Body of pancreas (tissue), 4 donors: ENCODE results near the gene CSAD. TPM values are rescaled to one million over a fixed set of nuclear protein-coding genes. Genes with fewer than 3 reads are reported as not detected.

ENCODE experiments used
- ATAC-seq: fragments of 150-250 bp; one replicate; pipeline ENCODE4 v1.9.1; 2016
- DNase-seq, 4 donors: peaks; one replicate each; pipeline ENCODE4 v3.0.0-alpha.2; 2019
- H3K27ac ChIP-seq, 4 donors: fragments of 200-600 bp; sonication (generic); 1 replicate in 3 of 4; 2 replicates in 1 of 4; pipeline versions ENCODE4 v1.5.1 to v1.6.1; 2016 to 2019; ENCODE audit warnings: mild to moderate bottlenecking in 1 of 4, mixed read lengths in 1 of 4, moderate library complexity in 1 of 4
- H3K27me3 ChIP-seq, 2 donors: fragments of 200-600 bp; sonication (generic); one replicate each; pipeline ENCODE4 v1.6.0; 2016; ENCODE audit warnings: mild to moderate bottlenecking in 1 of 2
- H3K36me3 ChIP-seq, 2 donors: fragments of 200-600 bp; sonication (generic); replicated peaks in 1 of 2; 2 replicates each; pipeline ENCODE4 v1.5.1; 2016; ENCODE audit warnings: low read depth in 2 of 2; ENCODE audit not compliant: insufficient read depth in 1 of 2
- H3K4me1 ChIP-seq: fragments of 200-600 bp; sonication (generic); one replicate; pipeline ENCODE4 v1.6.0; 2016
- H3K4me3 ChIP-seq, 2 donors: fragments of 200-600 bp; sonication (generic); 1 replicate in 1 of 2; 2 replicates in 1 of 2; pipeline ENCODE4 v1.5.1; 2016 to 2019
- H3K9me3 ChIP-seq, 3 donors: fragments of 200-600 bp; sonication (generic); 1 replicate in 2 of 3; 2 replicates in 1 of 3; pipeline ENCODE4 v1.5.1; 2016
- POLR2A ChIP-seq, 3 donors: fragments of 450-650 bp; IDR thresholded peaks; one replicate each; pipeline ENCODE4 v1.6.1; 2016; ENCODE audit warnings: antibody characterized with exemption in 3 of 3, mild to moderate bottlenecking in 2 of 3
- WGBS, 2 donors: methylation state at CpG; one replicate each; pipeline ENCODE4 v1.1.5; 2017; 5-methylcytosine and 5-hydroxymethylcytosine counted together
- intact Hi-C: fragments of 100-400 bp; cut with DNase I; formaldehyde crosslinking; loops from one replicate; pipeline ENCODE4 v1.15.1; 2023
- total RNA-seq, 2 donors: library from RNA; depleted of rRNA; stranded (reverse); fragments of >200 nt; gene quantifications; one replicate each; pipeline ENCODE4 v1.1.0, GENCODE V29; 2016
- TF ChIP-seq, protein P1 (sequence below), 7 experiments: fragments of 450-650 bp in 4 of 7; fragments of 200-600 bp in 3 of 7; sonication (generic) in 3 of 7; IDR thresholded peaks; one replicate each; pipeline ENCODE4 v1.5.1; 2016 to 2019; ENCODE audit warnings: antibody characterized with exemption in 7 of 7

Gene CSAD
- total RNA-seq, 2 donors from 2014 or later: 31.4 to 64.3 TPM

DNA sequence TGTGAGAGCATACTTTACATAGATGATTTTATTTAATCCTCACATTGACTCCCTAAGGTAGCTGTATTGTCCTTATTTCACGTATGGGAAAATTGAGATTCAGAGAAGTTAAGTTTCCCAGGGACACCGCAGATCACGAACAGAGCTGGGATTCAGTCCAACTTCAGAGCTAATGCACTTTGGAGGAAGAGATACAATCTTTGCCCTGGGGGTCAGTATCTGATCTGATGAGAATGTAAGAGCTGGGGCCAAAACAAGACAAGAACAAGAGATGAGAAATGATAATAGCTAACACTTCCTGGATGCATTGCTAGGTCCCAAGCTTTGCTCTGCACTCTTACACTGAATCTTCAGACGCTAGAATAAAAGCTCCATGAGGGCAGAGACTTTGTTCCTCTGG, 6.0 kb upstream of the CSAD start:
- H3K4me3 ChIP-seq: no peak overlapping the region
- DNase-seq (no peak), ATAC-seq (no peak)
- H3K4me1 ChIP-seq: peaks cover 28% of the 10 kb centered on the region
- WGBS, 2 donors: 86 to 88% methylated on average over 4 of the region's 4 CpGs
- TF ChIP-seq, protein P1, sequence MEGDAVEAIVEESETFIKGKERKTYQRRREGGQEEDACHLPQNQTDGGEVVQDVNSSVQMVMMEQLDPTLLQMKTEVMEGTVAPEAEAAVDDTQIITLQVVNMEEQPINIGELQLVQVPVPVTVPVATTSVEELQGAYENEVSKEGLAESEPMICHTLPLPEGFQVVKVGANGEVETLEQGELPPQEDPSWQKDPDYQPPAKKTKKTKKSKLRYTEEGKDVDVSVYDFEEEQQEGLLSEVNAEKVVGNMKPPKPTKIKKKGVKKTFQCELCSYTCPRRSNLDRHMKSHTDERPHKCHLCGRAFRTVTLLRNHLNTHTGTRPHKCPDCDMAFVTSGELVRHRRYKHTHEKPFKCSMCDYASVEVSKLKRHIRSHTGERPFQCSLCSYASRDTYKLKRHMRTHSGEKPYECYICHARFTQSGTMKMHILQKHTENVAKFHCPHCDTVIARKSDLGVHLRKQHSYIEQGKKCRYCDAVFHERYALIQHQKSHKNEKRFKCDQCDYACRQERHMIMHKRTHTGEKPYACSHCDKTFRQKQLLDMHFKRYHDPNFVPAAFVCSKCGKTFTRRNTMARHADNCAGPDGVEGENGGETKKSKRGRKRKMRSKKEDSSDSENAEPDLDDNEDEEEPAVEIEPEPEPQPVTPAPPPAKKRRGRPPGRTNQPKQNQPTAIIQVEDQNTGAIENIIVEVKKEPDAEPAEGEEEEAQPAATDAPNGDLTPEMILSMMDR (IDR thresholded peaks at IDR 0.05): no peak
- TF ChIP-seq POLR2A (IDR thresholded peaks at IDR 0.05): no peak
- peaks cover 0 to 42% of the 10 kb centered on the region in 2 donors for H3K36me3 ChIP-seq
- intact Hi-C loops: no loop called here
- H3K27ac ChIP-seq: no peak overlapping the region
- H3K27me3 ChIP-seq: no peaks in the 10 kb centered on the region
- H3K9me3 ChIP-seq: no peaks in the 10 kb centered on the region

DNA sequence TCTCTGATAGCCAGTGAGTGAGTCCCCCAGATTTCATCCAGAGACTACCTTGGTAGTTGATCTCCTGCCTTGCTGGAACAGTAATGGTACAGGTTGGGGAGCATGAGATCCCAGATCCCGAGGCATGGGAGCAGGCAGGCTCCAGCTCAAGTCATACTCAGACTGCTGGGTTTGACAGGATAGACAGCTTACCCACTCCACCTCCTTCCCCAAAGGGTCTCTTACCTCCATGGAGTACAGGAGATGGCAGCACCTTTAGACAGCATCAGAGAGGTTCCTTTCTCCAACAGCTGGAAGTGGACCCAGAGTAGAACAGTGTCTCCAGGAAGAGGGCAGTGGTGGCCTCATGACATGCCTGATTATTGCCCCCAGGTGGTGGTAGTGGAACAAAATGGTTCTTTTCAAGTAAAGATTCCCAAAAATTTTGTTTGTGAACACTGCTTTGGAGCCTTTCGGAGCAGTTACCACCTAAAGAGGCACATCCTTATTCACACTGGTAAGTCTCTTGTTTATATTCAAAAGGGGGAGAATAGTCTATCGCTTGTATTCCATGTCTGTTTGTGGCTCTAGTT, 4.9 kb upstream of the CSAD start:
- no peak for TF ChIP-seq POLR2A (IDR thresholded peaks at IDR 0.05)
- TF ChIP-seq, protein P1 (IDR thresholded peaks at IDR 0.05): no peak
- H3K36me3 ChIP-seq: peaks cover 0 to 39% of the 10 kb centered on the region in 2 donors
- DNase-seq (no peak), ATAC-seq (no peak)
- 98 to 100% methylated on average over 2 to 3 of the region's 3 CpGs for WGBS, 2 donors
- intact Hi-C loops: no loop called here
- H3K27ac ChIP-seq: no peak overlapping the region
- H3K4me1 ChIP-seq: peaks cover 35% of the 10 kb centered on the region
- H3K4me3 ChIP-seq: no peak overlapping the region
- H3K9me3 ChIP-seq: no peaks in the 10 kb centered on the region
- no peaks in the 10 kb centered on the region for H3K27me3 ChIP-seq

DNA sequence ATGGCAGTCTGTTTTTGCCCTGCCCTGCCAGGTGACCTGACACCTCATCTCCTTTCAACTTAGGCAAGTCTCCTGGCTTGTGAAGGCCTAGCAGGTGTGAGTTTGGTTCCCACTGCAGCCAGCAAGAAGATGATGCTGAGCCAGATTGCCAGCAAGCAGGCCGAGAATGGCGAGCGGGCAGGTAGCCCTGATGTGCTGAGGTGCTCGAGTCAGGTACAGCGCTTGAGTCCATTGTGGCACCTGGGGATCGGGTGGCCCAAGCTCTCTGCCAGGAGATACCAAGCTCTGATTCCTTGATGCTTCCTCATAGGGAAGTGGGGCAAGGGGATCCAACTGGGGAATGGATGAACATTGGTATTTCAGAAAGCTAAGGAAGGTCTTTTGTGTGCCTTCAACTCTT, 4.1 kb upstream of the CSAD start:
- no peaks in the 10 kb centered on the region for H3K9me3 ChIP-seq
- DNase-seq (no peak), ATAC-seq (no peak)
- H3K36me3 ChIP-seq: peaks cover 0 to 39% of the 10 kb centered on the region in 2 donors
- H3K27ac ChIP-seq: no peak overlapping the region
- no peak for TF ChIP-seq POLR2A (IDR thresholded peaks at IDR 0.05)
- TF ChIP-seq, protein P1 (IDR thresholded peaks at IDR 0.05): no peak
- no peaks in the 10 kb centered on the region for H3K27me3 ChIP-seq
- H3K4me1 ChIP-seq: peaks cover 36% of the 10 kb centered on the region
- 84% methylated on average over 6 of the region's 6 CpGs; no CpG with 5 or more reads in 1 of the 2 donors for WGBS, 2 donors
- intact Hi-C loops: no loop called here
- no peak overlapping the region for H3K4me3 ChIP-seq

DNA sequence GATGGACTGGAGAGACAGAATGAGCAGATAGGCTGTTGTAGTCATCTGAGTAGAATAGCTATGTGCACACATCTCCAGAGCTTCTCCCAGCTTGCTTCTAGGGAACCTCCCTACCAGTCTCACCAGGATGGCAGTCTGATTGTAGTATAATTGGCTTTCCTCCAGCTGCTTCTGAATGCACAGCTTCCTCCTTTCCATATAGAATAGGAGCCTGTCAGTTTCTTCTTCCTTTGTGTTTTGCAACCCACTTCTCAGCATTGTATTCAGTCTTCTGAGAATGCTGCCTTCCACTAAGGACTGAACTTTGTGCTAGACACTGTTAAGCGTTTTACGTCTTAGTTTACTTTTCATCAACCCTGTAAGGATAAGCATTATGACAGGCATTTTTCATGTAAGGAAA, 2.2 kb upstream of the CSAD start:
- H3K9me3 ChIP-seq: no peaks in the 10 kb centered on the region
- WGBS, 2 donors: 27 to 46% methylated on average over 2 of the region's 2 CpGs
- TF ChIP-seq, protein P1 (IDR thresholded peaks at IDR 0.05): no peak
- no peak for TF ChIP-seq POLR2A (IDR thresholded peaks at IDR 0.05)
- H3K4me1 ChIP-seq: peaks cover 41% of the 10 kb centered on the region
- DNase-seq: peak in 1 of 4 donors; percentile 38
- no peak overlapping the region for H3K27ac ChIP-seq
- peaks cover 0 to 35% of the 10 kb centered on the region in 2 donors for H3K36me3 ChIP-seq
- no peak for ATAC-seq
- H3K4me3 ChIP-seq: no peak overlapping the region
- intact Hi-C loops: no loop called here
- H3K27me3 ChIP-seq: no peaks in the 10 kb centered on the region

DNA sequence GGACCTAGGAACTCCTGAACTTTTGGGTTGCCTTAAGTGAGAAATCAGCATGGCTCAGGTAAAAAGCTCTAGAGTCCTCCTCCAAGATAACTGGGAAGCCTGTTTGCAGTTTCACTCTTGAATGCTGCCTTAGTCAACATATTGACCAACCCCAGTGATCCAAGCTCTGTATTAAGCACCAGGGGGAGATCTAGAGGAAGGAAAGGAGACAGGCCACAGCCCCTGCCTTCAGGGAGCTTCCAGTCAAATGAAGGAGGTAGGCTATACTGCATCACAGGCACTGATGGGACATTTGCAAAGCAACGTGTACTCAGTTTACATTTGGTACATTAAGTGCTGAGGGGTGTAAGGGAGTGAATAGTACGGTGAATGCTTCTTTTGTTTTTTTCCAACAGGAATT, 1.2 kb upstream of the CSAD start:
- Histone ChIP-seq H3K4me3 (no peak overlapping the region), H3K9me3 (no peaks in the 10 kb centered on the region), H3K36me3 (peaks cover 0 to 28% of the 10 kb centered on the region in 2 donors), H3K27ac (no peak overlapping the region), H3K4me1 (peaks cover 41% of the 10 kb centered on the region), H3K27me3 (no peaks in the 10 kb centered on the region)
- TF ChIP-seq POLR2A (IDR thresholded peaks at IDR 0.05): no peak
- TF ChIP-seq, protein P1 (IDR thresholded peaks at IDR 0.05): no peak
- 51 to 63% methylated on average over 2 of the region's 2 CpGs for WGBS, 2 donors
- DNase-seq (no peak), ATAC-seq (no peak)
- intact Hi-C loops: no loop called here
